IPS-18c (cell line): ENCODE measurements around the gene LPP.

ENCODE experiments used
- H3K4me3 ChIP-seq: 2 replicates; pipeline ENCODE4 v1.7.0; 2013; ENCODE audit warnings: low read depth, mild to moderate bottlenecking, low read length, moderate library complexity; ENCODE audit not compliant: insufficient read depth
- H3K9me3 ChIP-seq: one replicate; pipeline ENCODE4 v1.6.1; 2013; ENCODE audit warnings: mild to moderate bottlenecking, low read length, moderate library complexity; ENCODE audit not compliant: control insufficient read depth, insufficient read depth

Gene LPP

DNA sequence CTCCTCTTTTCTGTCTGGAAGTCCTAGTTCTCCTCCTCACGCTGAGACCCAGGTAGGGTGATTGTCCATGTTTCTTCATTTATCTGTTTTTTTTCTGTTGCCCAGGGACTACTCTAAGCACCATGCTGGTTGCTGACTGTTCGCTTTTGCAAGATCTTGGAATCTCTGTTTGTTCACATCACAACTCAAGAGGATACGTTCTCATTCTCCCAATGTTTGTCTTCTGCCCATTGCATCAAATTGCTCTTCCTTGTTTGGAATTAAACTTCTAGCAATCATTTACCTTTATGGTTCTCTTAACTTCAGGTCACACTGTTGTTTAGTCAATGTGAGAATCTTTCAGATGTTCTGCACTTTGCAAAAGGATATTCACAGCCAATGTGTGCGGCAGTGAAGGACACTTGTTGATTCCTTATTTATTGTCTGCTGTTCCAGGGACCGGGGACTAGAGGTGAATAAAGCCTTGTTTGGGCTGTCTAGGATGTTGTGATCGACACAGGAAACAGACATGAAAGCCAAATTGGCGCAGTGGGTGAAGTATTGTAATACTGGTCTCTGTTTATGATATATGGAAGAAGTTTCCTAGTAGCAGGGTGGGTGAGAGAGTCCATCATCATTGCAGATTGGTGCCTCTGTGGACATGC lies 24.5 kb downstream of the LPP start:
- no peak overlapping the region for H3K4me3 ChIP-seq
- peaks cover 2% of the 10 kb centered on the region for H3K9me3 ChIP-seq

DNA sequence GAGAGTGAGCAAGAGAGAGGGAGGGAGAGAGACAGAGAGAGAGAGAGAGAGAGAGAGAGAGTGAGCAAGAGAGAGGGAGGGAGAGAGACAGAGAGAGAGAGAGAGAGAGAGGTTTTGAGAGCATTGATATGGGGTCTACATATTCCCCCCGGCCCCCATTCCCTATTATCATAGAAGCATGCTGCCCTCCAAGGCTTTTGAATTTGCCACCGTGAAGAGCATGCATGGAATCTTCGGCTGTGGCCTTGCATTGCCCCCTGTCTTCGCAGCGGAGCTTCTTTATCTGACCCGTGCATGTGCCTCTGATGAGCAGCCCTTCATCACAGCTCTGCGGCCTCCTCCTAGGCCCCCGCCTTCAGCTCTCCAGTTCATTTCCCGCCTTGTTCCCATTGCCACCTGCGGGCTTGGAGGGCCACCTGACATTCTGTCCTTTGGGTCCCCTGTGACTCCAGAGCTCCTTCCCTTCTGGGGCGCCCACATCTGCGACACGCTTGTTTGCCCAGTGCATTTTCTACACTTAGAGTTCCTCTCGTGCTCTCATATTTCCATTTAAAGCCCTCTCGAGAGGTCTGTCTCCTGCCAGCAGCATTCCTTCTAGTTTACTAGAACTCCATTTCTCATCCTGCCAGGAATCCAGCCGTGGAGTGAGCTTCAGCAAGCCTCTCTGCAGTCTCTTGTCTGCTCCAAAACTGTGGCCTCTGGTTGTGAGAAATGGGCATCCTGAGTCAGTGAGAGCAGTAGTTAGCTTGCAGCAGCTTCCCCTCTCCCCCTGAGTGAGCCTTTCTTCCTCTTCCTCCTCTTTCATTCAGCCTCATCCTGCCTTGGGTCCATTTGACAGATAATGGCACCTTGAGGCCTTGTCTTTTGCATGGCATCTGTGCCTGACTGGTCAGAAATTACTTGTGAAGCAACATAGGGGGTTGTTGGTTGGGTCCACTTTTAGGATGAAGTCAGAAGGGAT lies 25.3 kb downstream of the LPP start:
- peaks cover 2% of the 10 kb centered on the region for H3K9me3 ChIP-seq
- no peak overlapping the region for H3K4me3 ChIP-seq

DNA sequence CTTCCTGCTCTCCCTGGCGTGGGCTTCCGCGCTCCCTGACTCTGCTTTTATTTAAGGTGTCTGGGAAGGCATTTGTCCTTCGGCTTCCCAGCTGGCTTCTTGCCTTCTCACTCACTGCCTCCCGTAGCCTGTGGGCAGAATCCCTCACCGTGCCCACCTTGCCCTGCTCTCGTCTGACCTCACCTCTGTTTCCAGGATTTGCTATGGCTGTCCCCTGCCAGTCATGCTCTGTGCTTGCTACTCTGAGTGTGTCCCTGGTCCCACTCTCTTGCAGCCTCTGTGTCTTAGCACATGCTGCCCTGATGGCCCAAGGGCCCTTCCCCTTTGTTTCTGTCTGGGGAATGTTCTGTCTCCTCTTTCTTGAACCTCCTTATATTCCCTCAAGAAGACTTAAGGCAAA lies 26.2 kb downstream of the LPP start:
- Histone ChIP-seq H3K9me3 (peaks cover 2% of the 10 kb centered on the region), H3K4me3 (no peak overlapping the region)

DNA sequence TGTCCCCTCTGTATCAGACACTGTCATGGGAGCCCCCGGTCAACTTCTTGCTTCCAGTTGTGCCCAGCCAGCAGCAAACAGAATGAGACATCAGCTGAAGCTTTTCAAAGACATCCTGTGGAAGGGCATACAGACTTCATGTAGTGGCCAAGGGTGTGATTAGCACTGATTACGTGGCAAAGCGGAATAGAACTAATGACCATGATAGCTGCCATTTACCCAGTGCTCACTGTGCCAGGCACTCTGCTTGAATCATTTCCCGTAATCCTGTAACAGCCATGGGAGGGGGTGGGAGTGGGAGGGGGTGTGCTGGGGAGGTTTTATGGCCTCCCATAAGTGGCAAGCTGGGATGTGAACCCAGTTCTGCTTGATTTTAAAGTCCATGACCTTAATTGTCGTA lies 29.5 kb downstream of the LPP start:
- H3K9me3 ChIP-seq = no peaks in the 10 kb centered on the region
- H3K4me3 ChIP-seq = no peak overlapping the region

DNA sequence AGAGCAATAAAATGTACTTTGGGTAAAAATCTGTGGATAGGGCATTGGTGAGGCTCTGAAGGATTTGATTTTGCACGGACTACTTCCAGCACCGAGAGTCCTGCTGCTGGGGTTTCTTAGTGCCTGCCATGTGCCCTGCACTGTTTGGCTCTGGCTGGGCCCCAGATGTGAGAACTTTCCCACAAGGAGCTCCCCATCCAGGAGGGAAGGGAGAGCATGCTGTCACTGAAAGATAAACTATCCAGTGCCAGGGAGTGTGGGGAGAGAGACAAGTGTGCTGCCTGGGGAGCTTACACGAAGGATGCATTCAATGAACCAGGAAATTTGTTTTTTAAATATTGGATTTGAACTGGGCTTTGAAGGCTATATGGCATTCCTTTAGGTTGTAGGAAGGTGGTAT lies 30.2 kb downstream of the LPP start:
- no peaks in the 10 kb centered on the region for H3K9me3 ChIP-seq

DNA sequence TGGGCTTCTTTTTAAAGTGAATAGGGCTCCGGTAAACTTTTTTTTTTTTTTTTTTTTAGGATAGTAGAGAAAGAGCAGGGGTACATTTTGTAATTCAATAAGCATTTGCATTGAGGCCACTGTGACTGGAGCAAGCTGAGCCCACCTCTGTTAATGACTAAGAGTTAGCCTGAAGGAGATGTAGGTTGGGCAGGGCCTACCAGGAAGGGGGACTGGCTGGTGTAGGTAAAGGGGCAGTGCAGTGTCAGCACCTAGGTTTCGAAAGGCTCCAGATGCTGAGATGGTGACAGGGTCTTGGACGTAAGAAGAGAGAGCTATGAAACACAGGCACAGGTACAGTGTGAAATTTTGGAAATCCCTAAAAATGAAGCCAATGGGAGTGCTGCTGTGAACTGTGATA lies 30.7 kb downstream of the LPP start:
- Histone ChIP-seq H3K9me3 (no peaks in the 10 kb centered on the region), H3K4me3 (no peak overlapping the region)

More for the DNA sequence above, 30.2 kb downstream of the LPP start:
- no peak overlapping the region for H3K4me3 ChIP-seq

DNA sequence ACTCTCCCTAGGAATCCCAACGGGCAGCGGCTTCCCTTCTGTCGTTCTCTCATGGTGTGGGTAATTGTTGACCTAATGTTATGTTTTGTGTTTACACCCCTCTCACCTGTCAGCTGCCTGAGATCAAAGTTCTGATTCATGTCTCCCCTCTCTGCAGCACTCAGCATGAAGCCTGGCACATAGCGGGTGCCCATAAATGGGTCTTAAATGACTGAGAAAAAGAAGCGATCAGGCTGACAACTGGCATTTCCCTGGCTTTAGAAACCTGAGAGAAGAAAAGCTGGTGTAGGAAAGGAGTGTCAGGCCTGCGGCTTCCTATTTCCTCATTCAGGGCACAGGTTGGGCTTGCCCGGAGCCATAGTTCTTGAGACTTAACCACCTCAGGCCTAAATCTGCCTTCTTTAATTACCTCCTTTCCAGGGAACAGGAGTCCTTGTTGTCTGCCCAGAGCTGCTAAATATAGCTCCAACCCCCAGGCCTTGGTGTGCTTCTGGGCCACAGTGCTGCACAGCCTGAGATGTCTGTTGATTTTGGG lies 31.8 kb downstream of the LPP start:
- Histone ChIP-seq H3K4me3 (no peak overlapping the region), H3K9me3 (no peaks in the 10 kb centered on the region)

DNA sequence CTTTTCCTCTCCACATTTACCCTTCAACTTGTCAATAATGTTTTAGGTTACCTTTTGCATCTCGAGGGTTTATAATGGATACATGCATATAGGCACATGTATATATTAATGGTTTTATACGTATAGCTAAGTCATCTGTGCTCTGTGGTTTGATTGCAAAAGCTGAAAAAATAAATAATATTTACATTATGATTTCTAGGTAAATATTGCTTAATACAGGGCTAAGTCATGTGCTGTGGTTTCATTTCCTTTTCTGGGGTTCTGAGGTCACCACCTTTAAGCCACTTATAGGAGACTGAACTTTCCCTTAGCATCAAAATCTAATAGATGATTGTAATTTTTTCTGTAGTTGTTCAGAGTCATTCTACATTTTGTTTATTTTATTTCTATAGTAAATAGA lies 33.1 kb downstream of the LPP start:
- H3K4me3 ChIP-seq = no peak overlapping the region
- no peaks in the 10 kb centered on the region for H3K9me3 ChIP-seq

DNA sequence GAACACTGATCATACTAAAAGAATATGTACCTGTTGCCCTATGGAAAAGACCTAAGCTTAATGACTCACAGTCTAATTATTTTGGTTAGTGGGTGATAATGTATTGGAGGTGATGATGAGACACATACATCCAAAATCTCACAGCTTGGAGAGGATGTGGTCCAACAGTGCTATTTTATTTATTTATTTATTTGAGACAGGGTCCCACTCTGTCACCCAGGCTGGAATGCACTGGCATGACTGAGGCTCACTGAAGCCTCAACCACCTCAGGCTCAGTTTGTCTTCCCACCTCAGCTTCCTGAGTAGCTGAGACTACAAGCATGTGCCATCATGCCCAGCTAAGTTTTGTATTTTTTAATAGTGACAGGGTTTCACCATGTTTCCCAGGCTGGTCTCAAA lies 35.0 kb downstream of the LPP start:
- H3K9me3 ChIP-seq = no peaks in the 10 kb centered on the region
- no peak overlapping the region for H3K4me3 ChIP-seq

DNA sequence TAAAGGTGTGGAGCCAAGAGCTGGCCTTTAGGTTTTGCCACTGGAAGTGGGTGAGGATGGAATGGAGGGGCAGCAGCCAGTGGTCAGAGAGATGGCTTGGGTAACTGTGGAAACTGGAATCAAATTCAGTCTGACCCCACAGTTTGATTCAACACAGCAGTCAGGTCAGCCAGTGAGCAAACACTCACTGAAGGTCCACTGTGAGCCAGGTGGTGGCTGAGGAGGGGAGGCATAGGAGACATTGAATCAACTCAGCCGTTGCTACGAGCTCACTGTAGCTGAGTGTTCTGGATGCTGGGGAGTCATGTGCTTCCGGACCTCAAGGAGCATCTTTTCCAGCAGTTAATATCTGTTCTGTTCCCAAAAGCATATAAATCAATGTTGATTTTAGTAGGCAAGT lies 37.5 kb downstream of the LPP start:
- no peaks in the 10 kb centered on the region for H3K9me3 ChIP-seq
- H3K4me3 ChIP-seq = no peak overlapping the region

DNA sequence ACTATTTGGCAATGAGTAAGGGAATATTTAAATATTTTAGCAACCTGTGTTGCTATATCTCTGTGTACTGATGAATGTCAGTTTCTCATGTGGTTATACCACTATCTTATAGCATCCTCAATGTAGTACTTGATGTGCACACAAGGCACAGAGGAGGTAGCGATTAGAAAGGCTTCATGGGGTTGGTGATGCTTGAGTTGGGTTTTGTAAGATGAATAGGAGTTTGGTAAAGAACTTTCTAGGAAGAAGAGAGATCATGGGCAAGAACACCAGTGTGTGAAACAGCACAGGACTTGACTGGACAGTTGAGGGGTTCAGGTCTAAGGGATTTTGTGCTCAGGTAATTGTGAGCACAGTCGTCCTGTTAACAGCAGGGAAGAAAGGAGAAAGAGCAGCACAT lies 38.1 kb downstream of the LPP start:
- H3K4me3 ChIP-seq = no peak overlapping the region
- H3K9me3 ChIP-seq = no peaks in the 10 kb centered on the region

DNA sequence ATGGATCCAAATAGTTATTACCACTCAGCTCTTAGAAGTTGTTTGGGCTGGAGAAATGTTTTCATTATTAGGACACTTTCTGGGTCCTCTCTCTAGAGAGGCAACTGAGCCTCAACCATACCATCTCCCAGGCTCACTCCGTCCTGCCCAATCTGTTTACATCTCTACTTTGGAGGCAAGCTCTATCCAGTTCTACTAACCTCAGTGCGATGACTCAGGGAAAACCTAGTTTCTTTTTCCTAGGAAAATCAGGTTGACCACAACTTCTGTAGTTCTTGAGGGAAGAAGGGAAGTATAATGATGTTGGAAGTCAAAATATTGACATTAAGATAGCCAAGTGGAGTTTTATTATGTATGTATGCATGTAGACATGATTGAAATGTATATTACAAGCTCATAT lies 40.4 kb downstream of the LPP start:
- no peak overlapping the region for H3K4me3 ChIP-seq
- no peaks in the 10 kb centered on the region for H3K9me3 ChIP-seq

DNA sequence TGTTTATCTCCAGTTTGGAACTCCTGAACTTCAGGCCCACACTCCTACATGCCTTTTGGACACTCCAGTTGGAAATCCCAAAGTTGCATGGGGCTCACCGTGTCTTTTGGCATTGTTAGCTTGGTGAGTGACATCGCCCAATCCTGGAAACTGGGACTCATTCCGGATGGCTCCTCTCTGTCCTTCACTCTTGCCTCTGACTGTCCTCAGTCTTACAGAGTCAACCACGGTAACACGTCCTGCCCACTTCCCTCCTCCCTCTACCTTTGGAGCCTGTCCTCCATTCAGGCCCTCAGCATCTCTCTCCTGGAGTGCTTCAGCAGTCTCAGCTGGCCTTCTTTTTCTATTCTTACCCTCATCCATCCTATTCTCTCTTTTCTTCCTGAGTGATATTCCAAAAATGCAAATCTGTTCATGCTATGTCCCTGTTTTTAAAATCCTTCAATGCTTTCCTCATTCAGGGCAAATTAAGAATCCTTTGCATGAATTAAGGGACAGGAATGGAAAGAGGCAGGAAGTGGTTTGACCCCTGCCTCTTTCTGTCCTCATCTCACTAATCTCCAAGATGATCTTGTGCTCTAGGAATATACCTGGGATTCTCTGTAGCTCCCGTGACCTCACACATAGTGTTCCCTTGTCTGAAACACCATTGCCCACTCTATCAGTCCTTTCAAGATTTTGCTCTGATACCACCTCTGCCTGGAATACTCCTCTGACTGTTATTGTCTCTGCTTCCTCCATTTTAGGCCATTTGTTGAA lies 42.5 kb downstream of the LPP start:
- Histone ChIP-seq H3K4me3 (no peak overlapping the region), H3K9me3 (no peaks in the 10 kb centered on the region)

DNA sequence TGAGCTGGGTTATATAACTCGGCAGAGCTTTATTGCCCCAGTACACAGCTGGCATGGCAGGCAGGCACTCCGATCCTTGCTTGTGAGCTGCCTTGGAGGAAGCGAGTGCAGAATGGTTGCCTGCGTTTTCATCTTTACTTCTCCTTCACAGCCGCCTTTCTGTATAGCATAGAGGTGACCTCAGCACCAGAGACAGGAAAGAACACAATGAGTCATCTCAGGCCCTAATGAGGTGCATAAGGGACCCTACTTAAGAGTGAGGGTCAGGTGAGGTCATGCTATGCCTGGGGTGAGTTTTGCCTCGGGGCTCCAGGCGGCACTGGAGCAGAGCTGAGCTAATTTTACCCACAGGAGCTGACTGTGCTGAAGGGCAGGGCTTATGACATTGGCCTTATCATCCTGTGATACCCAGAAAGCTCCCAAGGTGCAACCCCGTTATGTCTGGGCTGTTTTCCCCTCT lies 43.5 kb downstream of the LPP start:
- Histone ChIP-seq H3K9me3 (no peaks in the 10 kb centered on the region), H3K4me3 (no peak overlapping the region)

DNA sequence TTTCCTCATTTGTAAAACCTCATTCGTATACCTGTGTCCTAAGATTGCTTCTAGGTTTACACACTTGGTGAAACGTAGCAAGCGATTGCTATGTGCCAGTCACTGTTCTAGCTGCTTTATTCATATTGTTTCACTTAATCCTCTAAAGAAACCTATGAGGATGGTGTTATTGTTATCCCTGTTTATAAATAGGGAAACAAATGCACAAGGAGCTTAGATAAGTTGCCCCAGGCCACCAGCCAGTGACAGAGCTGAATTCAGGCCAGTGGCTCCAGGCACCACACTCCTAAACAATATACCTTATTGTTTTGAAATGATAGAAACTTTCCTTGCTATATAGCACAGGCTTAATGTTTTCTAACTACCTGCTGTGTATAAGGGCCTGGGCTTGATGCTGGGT lies 44.0 kb downstream of the LPP start:
- Histone ChIP-seq H3K9me3 (no peaks in the 10 kb centered on the region), H3K4me3 (no peak overlapping the region)

DNA sequence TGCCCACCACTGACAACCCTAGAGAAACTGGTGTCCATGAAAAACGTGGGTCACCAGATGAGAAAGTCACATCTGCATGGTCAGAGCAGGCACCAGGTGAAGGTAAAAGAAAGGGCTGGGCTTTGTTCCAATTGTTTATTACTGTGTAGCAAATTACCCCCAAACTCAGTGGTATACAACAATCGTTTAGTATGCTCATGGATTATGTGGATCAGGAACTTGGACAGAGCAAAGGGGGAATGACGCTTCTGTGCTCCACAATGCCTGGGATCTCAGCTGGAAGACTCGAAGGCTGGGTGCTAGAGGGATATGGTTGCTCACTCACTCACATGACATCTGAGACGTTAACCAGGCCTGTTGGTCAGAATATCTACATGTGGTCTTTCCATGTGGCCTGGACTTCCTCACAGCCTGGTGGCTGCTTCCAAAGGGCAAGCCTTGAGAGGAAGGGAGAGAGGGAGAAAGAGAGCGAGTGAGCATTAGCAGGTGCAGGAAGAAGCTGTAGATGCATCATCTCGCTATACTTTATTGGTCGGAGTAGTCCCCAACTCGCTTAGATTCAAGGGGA lies 44.9 kb downstream of the LPP start:
- Histone ChIP-seq H3K4me3 (no peak overlapping the region), H3K9me3 (no peaks in the 10 kb centered on the region)

DNA sequence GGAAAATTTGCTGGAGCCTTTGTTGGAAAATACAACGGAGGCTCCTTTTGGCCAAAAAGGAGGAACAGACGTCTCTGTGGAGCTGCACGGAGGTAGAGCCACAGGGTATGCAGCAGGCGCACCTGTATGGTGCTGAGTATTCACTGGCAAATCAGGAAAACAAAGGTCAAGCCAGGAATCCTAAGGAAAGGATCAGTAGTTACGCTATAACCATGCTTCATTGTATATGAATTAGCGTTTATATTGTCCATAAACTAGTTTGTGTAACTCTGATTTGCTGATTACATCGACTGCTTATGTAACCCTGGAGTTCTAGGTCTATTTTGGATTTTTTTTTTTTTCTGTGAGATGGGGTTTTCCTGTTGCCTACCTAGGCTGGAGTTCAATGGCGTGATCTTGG lies 45.4 kb downstream of the LPP start:
- H3K4me3 ChIP-seq = no peak overlapping the region
- no peaks in the 10 kb centered on the region for H3K9me3 ChIP-seq
